K562 (cell line): ENCODE results near the gene FKBP2. TPM values are rescaled to one million over a fixed set of nuclear protein-coding genes. Genes with fewer than 3 reads are reported as not detected.
A peak's percentile ranks its signal among the peaks of the same experiment; 100 is the strongest.

ENCODE experiments used
- BCOR ChIP-seq: fragments of 450-650 bp; IDR thresholded peaks from 2 replicates; pipeline ENCODE4 v1.6.1; 2016
- CREB1 ChIP-seq, 2 experiments: sonication (generic) in 1 of 2; formaldehyde crosslinking in 1 of 2; IDR thresholded peaks; 2 replicates each; pipeline versions ENCODE4 v1.6.1 to v1.8.0; 2012 to 2022; ENCODE audit warnings: inconsistent platforms in 1 of 2, mild to moderate bottlenecking in 1 of 2, missing genetic modification reagents in 1 of 2, moderate library complexity in 1 of 2
- HMG20B ChIP-seq: fragments of 250-450 bp; sonication (Bioruptor Pico); IDR thresholded peaks from 2 replicates; pipeline ENCODE4 v1.5.0; 2021; ENCODE audit warnings: mild to moderate bottlenecking
- KAT2B ChIP-seq: IDR thresholded peaks from one replicate; pipeline ENCODE4 v1.6.1; 2012; ENCODE audit warnings: low read depth, mild to moderate bottlenecking, control low read depth, inconsistent platforms, low read length, moderate library complexity
- NKRF ChIP-seq: fragments of 450-650 bp; IDR thresholded peaks from 2 replicates; pipeline ENCODE4 v1.6.1; 2016; ENCODE audit warnings: borderline replicate concordance
- PRMT5 ChIP-seq: sonication (generic); formaldehyde crosslinking; IDR thresholded peaks from 2 replicates; pipeline ENCODE4 v1.5.0; 2020; ENCODE audit warnings: missing genetic modification reagents
- PRPF4 ChIP-seq: fragments of 200-400 bp; formaldehyde crosslinking; IDR thresholded peaks from one replicate; pipeline ENCODE4 v1.6.1; 2017; ENCODE audit warnings: low read length, low read depth, mild to moderate bottlenecking; ENCODE audit not compliant: insufficient read depth, poor library complexity, severe bottlenecking
- PTBP1 ChIP-seq: fragments of 200-400 bp; formaldehyde crosslinking; IDR thresholded peaks from 2 replicates; pipeline ENCODE4 v1.6.1; 2017; ENCODE audit warnings: low read depth, low read length
- SOX6 ChIP-seq: fragments of 450-650 bp; IDR thresholded peaks from 2 replicates; pipeline ENCODE4 v1.6.1; 2014; ENCODE audit warnings: mild to moderate bottlenecking
- SRSF1 ChIP-seq: fragments of 200-400 bp; formaldehyde crosslinking; IDR thresholded peaks from 2 replicates; pipeline ENCODE4 v1.6.1; 2017; ENCODE audit warnings: mild to moderate bottlenecking, low read depth, low read length, moderate library complexity
- SUPT5H ChIP-seq: fragments of 450-650 bp; IDR thresholded peaks from 2 replicates; pipeline ENCODE4 v1.6.1; 2016
- YY1 ChIP-seq, 3 experiments: IDR thresholded peaks; 2 replicates each; pipeline ENCODE4 v1.6.1; 2011; ENCODE audit warnings: low read length in 2 of 3, mild to moderate bottlenecking in 2 of 3, moderate library complexity in 2 of 3, borderline replicate concordance in 1 of 3, control low read depth in 1 of 3, low read depth in 1 of 3; ENCODE audit not compliant: insufficient read depth in 3 of 3, insufficient replicate concordance in 2 of 3, control insufficient read depth in 1 of 3, insufficient read length in 1 of 3; ENCODE audit errors: extremely low read depth in 1 of 3
- ZNF318 ChIP-seq, 2 experiments: fragments of 450-650 bp; IDR thresholded peaks; 2 replicates each; pipeline ENCODE4 v1.6.1; 2016; ENCODE audit warnings: mild to moderate bottlenecking in 2 of 2, borderline replicate concordance in 1 of 2, low read depth in 1 of 2, moderate library complexity in 1 of 2
- polyA plus RNA-seq, 8 experiments: library from polyadenylated mRNA; depleted of rRNA in 4 of 8; stranded (reverse) in 5 of 8; unstranded in 3 of 8; fragments of >200 nt; fragmentation: Nextera tagmentation in 2 of 8; fragmentation: Illumina TruSeq in 1 of 8; extraction: Ambion mirVana in 2 of 8; extraction: Trizol in 1 of 8; gene quantifications; 2 replicates each; pipeline versions ENCODE4 v1.2.1 to v1.2.3, GENCODE V29; 2011 to 2014; ENCODE audit warnings: inconsistent platforms in 1 of 8, missing spikeins in 1 of 8
- total RNA-seq, 7 experiments: library from RNA; depleted of rRNA in 6 of 7; stranded (reverse); fragments of >200 nt in 6 of 7; fragmentation: Illumina TruSeq in 2 of 7; extraction: Trizol in 2 of 7; gene quantifications; 2 replicates each; pipeline versions ENCODE4 v1.2.1 to v1.2.3, GENCODE V29; 2011 to 2021; ENCODE audit warnings: low replicate concordance in 1 of 7

FKBP2 gene
- total and polyA plus RNA-seq, 9 of the 15 experiments (the other 6 are each of a cell fraction or from before 2014, with no cell fraction given), result 3.5 to 151 (median 58.1) TPM

GRCh38 chr11:64268025-64268892 is 27.4 kb downstream of the FKBP2 start (continued):
- TF ChIP-seq ZNF318 (IDR thresholded peaks at IDR 0.05; ENCODE audit: borderline replicate concordance in 1 of 2, low read depth in 1 of 2), result no peak
- peak in 1 of 3 experiments; percentile 6 for TF ChIP-seq YY1 (IDR thresholded peaks at IDR 0.05; ENCODE audit: borderline replicate concordance in 1 of 3, control insufficient read depth in 1 of 3, extremely low read depth in 1 of 3, insufficient read depth in 3 of 3, insufficient read length in 1 of 3, insufficient replicate concordance in 2 of 3, low read depth in 1 of 3, low read length in 2 of 3)
- no peak for TF ChIP-seq NKRF
- no peak for TF ChIP-seq PRMT5
- no peak for TF ChIP-seq PRPF4
- no peak for TF ChIP-seq SRSF1
- TF ChIP-seq CREB1 (IDR thresholded peaks at IDR 0.05), result 0 out of 2 replicates have a peak, but pooled peaks have one; percentile 11
- no peak for TF ChIP-seq CREB1 (CRISPR knock-in tag; IDR thresholded peaks at IDR 0.05)
- TF ChIP-seq SUPT5H, result no peak
- TF ChIP-seq BCOR, result peak; percentile 72
- peak; percentile 16; the same call in 1 of the 2 replicates for TF ChIP-seq SOX6
- TF ChIP-seq HMG20B (CRISPR knock-in tag), result no peak
- no peak for TF ChIP-seq KAT2B
- TF ChIP-seq PTBP1, result 0 out of 2 replicates have a peak, but pooled peaks have one; percentile 35
